H1 (cell line): ENCODE measurements around the gene ANKRD13B. TPM values are rescaled to one million over a fixed set of nuclear protein-coding genes. Genes with fewer than 3 reads are reported as not detected.

Source experiments
- CTCF ChIA-PET: fragments of 300-600 bp; sonication (Branson Sonifier 250); formaldehyde crosslinking; loops from one replicate; lab custom pipeline; 2021; ENCODE audit not compliant: partially characterized antibody; lab: Charles Lee
- POLR2A ChIA-PET: fragments of 300-600 bp; sonication (Branson Sonifier 250); formaldehyde crosslinking; loops from one replicate; lab custom pipeline; 2021; ENCODE audit warnings: inconsistent platforms; ENCODE audit not compliant: partially characterized antibody; lab: Charles Lee
- DNase-seq, 2 experiments: peaks; one replicate each; pipeline versions ENCODE4 v3.0.0 to v3.0.0-alpha.2; 2010 to 2022; ENCODE audit warnings: low spot score in 2 of 2, low read depth in 1 of 2, mixed read lengths in 1 of 2
- FAIRE-seq: peaks from 2 replicates; lab custom pipeline; 2011; peaks lifted over from hg19 to GRCh38; lab: Jason Lieb, UNC
- H2AFZ ChIP-seq: 2 replicates; pipeline ENCODE4 v1.8.1; 2012; ENCODE audit warnings: low read length, inconsistent platforms
- H2AK5ac ChIP-seq: 2 replicates; pipeline ENCODE4 v1.6.1; 2013; ENCODE audit warnings: low read depth, low read length
- H2BK120ac ChIP-seq: replicated peaks from 2 replicates; pipeline ENCODE3; 2013; ENCODE audit warnings: low read depth, low read length, inconsistent platforms
- H2BK12ac ChIP-seq: 2 replicates; pipeline ENCODE4 v1.6.1; 2013; ENCODE audit warnings: low read depth, low read length
- H2BK15ac ChIP-seq: 2 replicates; pipeline ENCODE4 v1.6.1; 2013; ENCODE audit warnings: low read length
- H2BK20ac ChIP-seq: 2 replicates; pipeline ENCODE4 v1.6.1; 2013; ENCODE audit warnings: low read length
- H2BK5ac ChIP-seq: 2 replicates; pipeline ENCODE4 v1.6.1; 2013; ENCODE audit warnings: low read depth, low read length
- H3K14ac ChIP-seq: 2 replicates; pipeline ENCODE4 v1.6.1; 2013; ENCODE audit warnings: inconsistent platforms; ENCODE audit not compliant: insufficient read length
- H3K18ac ChIP-seq: 2 replicates; pipeline ENCODE4 v1.6.1; 2013; ENCODE audit warnings: low read length; ENCODE audit errors: extremely low read depth
- H3K23ac ChIP-seq: 2 replicates; pipeline ENCODE4 v1.6.1; 2013; ENCODE audit warnings: inconsistent platforms; ENCODE audit not compliant: insufficient read length
- H3K23me2 ChIP-seq: 2 replicates; pipeline ENCODE4 v1.6.1; 2013; ENCODE audit warnings: low read depth, low read length
- H3K27ac ChIP-seq: 2 replicates; pipeline ENCODE4 v1.6.1; 2011; ENCODE audit warnings: low read depth, low read length, inconsistent platforms
- H3K27me3 ChIP-seq, 4 experiments: replicated peaks in 1 of 4; 1 replicate in 1 of 4; 2 replicates in 3 of 4; pipeline versions ENCODE4 v1.6.1 to v1.8.1; 2011 to 2013; ENCODE audit warnings: low read length in 3 of 4, mild to moderate bottlenecking in 3 of 4, inconsistent platforms in 2 of 4, mixed read lengths in 2 of 4, moderate library complexity in 1 of 4; ENCODE audit not compliant: control insufficient read depth in 3 of 4, insufficient read depth in 3 of 4; ENCODE audit errors: extremely low read depth in 1 of 4
- H3K36me3 ChIP-seq, 4 experiments: 2 replicates each; pipeline versions ENCODE4 v1.6.1 to v1.8.1; 2011 to 2013; ENCODE audit warnings: mild to moderate bottlenecking in 4 of 4, low read length in 3 of 4, moderate library complexity in 2 of 4, control low read depth in 1 of 4, inconsistent platforms in 1 of 4; ENCODE audit not compliant: insufficient read depth in 4 of 4, control insufficient read depth in 2 of 4
- H3K4ac ChIP-seq: replicated peaks from 2 replicates; pipeline ENCODE3; 2013; ENCODE audit warnings: low read length, low read depth, mixed read lengths, inconsistent platforms; ENCODE audit not compliant: insufficient read length
- H3K4me1 ChIP-seq, 4 experiments: replicated peaks in 1 of 4; 1 replicate in 1 of 4; 2 replicates in 3 of 4; pipeline versions ENCODE4 v1.6.1 to v1.8.1; 2011 to 2013; ENCODE audit warnings: low read length in 3 of 4, inconsistent platforms in 2 of 4, mixed read lengths in 1 of 4; ENCODE audit not compliant: insufficient read depth in 4 of 4, control insufficient read depth in 3 of 4
- H3K4me2 ChIP-seq, 2 experiments: 2 replicates each; pipeline versions ENCODE4 v1.6.1 to v1.8.1; 2011 to 2013; ENCODE audit warnings: low read depth in 2 of 2, low read length in 2 of 2, control low read depth in 1 of 2, inconsistent platforms in 1 of 2, mild to moderate bottlenecking in 1 of 2; ENCODE audit not compliant: insufficient read depth in 1 of 2
- H3K4me3 ChIP-seq, 4 experiments: fragments of 200-600, 300-600 bp in 1 of 4; sonication (generic), shearing (Covaris generic), sonication (Bioruptor Twin) in 1 of 4; 2 replicates each; pipeline versions ENCODE4 v1.5.1 to v1.8.1; 2011 to 2016; ENCODE audit warnings: low read length in 4 of 4, low read depth in 3 of 4, control low read depth in 2 of 4, inconsistent platforms in 2 of 4, mild to moderate bottlenecking in 2 of 4, mixed read lengths in 1 of 4, moderate library complexity in 1 of 4; ENCODE audit not compliant: insufficient read depth in 2 of 4; ENCODE audit errors: extremely low read depth in 1 of 4
- H3K56ac ChIP-seq: replicated peaks from 2 replicates; pipeline ENCODE3; 2013; ENCODE audit warnings: low read depth, mild to moderate bottlenecking, mixed read lengths, low read length, inconsistent platforms; ENCODE audit not compliant: insufficient read length
- H3K79me1 ChIP-seq: 2 replicates; pipeline ENCODE4 v1.6.1; 2013; ENCODE audit warnings: low read depth, low read length, control low read depth
- H3K79me2 ChIP-seq, 2 experiments: 2 replicates each; pipeline versions ENCODE4 v1.6.1 to v1.8.1; 2012 to 2013; ENCODE audit warnings: low read length in 2 of 2, mild to moderate bottlenecking in 2 of 2, inconsistent platforms in 1 of 2; ENCODE audit not compliant: insufficient read depth in 2 of 2, control insufficient read depth in 1 of 2
- H3K9ac ChIP-seq, 4 experiments: replicated peaks in 1 of 4; 1 replicate in 1 of 4; 2 replicates in 3 of 4; pipeline versions ENCODE4 v1.6.1 to v1.8.1; 2011 to 2013; ENCODE audit warnings: low read depth in 3 of 4, low read length in 3 of 4, control low read depth in 2 of 4, mild to moderate bottlenecking in 2 of 4, moderate library complexity in 2 of 4, inconsistent platforms in 1 of 4; ENCODE audit errors: extremely low read depth in 1 of 4
- H3K9me3 ChIP-seq, 2 experiments: 2 replicates each; pipeline versions ENCODE4 v1.6.1 to v1.8.1; 2012 to 2013; ENCODE audit warnings: mild to moderate bottlenecking in 2 of 2, moderate library complexity in 2 of 2, control low read depth in 1 of 2, inconsistent platforms in 1 of 2, low read depth in 1 of 2, low read length in 1 of 2, mixed read lengths in 1 of 2; ENCODE audit not compliant: insufficient read depth in 2 of 2
- H4K20me1 ChIP-seq, 2 experiments: replicated peaks in 1 of 2; 2 replicates each; pipeline versions ENCODE3 to v1.8.1; 2011 to 2013; ENCODE audit warnings: inconsistent platforms in 2 of 2, low read length in 2 of 2, mild to moderate bottlenecking in 1 of 2; ENCODE audit not compliant: insufficient read depth in 2 of 2, control insufficient read depth in 1 of 2
- H4K5ac ChIP-seq: 2 replicates; pipeline ENCODE4 v1.6.1; 2013; ENCODE audit warnings: low read length, low read depth, mixed read lengths, inconsistent platforms; ENCODE audit not compliant: insufficient read length
- H4K8ac ChIP-seq: 2 replicates; pipeline ENCODE4 v1.8.0; 2013; ENCODE audit warnings: mild to moderate bottlenecking, moderate library complexity, low read length, inconsistent platforms; ENCODE audit not compliant: insufficient read depth; ENCODE audit errors: extremely low read depth
- H4K91ac ChIP-seq: replicated peaks from 2 replicates; pipeline ENCODE3; 2013; ENCODE audit warnings: low read length, mixed read lengths, inconsistent platforms; ENCODE audit not compliant: insufficient read length
- JUN ChIP-seq: IDR thresholded peaks from 2 replicates; pipeline ENCODE4 v1.6.1; 2011; ENCODE audit warnings: low read depth, mild to moderate bottlenecking, improper control_type of control experiment, low read length
- KDM1A ChIP-seq: fragments of 200-600, 300-600 bp; sonication (generic); IDR thresholded peaks from 2 replicates; pipeline ENCODE4 v1.7.1; 2016; ENCODE audit warnings: mild to moderate bottlenecking, low read length, borderline replicate concordance
- RFX5 ChIP-seq: IDR thresholded peaks from 2 replicates; pipeline ENCODE4 v1.6.1; 2011; ENCODE audit warnings: low read depth, low read length, improper control_type of control experiment, borderline replicate concordance
- TAF1 ChIP-seq: IDR thresholded peaks from 2 replicates; pipeline ENCODE4 v1.6.1; 2011; ENCODE audit warnings: mild to moderate bottlenecking, low read depth, low read length
- YY1 ChIP-seq: IDR thresholded peaks from 2 replicates; pipeline ENCODE4 v1.6.1; 2011; ENCODE audit warnings: low read depth, mild to moderate bottlenecking, low read length
- WGBS, 2 experiments: shearing (Covaris generic) in 1 of 2; methylation state at CpG; one replicate each; pipeline versions ENCODE4 v1.1.6 to v1.1.7; 2013 to 2015; ENCODE audit warnings: low lambda C conversion rate in 2 of 2, mixed read lengths in 2 of 2, inconsistent platforms in 1 of 2, low coverage in 1 of 2, missing lambda C conversion rate in 1 of 2; ENCODE audit not compliant: insufficient replicate concordance in 2 of 2, insufficient coverage in 1 of 2, insufficient read length in 1 of 2; ENCODE audit errors: extremely low coverage in 1 of 2, missing lambda C conversion rate in 1 of 2; 5-methylcytosine and 5-hydroxymethylcytosine counted together
- polyA plus RNA-seq, 7 experiments: library from polyadenylated mRNA; depleted of rRNA in 3 of 7; stranded (reverse) in 5 of 7; unstranded in 2 of 7; fragments of >200 nt in 5 of 7; fragments of 200-250 nt in 2 of 7; gene quantifications; 1 replicate in 5 of 7; 2 replicates in 1 of 7; 4 replicates in 1 of 7; pipeline versions ENCODE4 v1.2.1 to v1.2.3, GENCODE V29; 2011 to 2013; ENCODE audit warnings: missing spikeins in 2 of 7, mixed read lengths in 2 of 7
- total RNA-seq: library from RNA; stranded (reverse); fragmentation: NEBNext Ultra II Directional; extraction: Animal tissue kit (Norgen Biotek cat#: 25700); gene quantifications from 2 replicates; pipeline ENCODE4 v1.2.1, GENCODE V29; 2021

Gene ANKRD13B
- total and polyA plus RNA-seq, 2 of the 8 experiments (the other 6 are each of a cell fraction or from before 2014, with no cell fraction given): 16.4 to 48.5 TPM

GRCh38 chr17:29623283-29623647 is 30.3 kb downstream of the ANKRD13B start:
- Histone ChIP-seq H3K27ac (peak overlapping the region; percentile 72), H3K18ac (0 out of 2 replicates have a peak overlapping the region, but pooled peaks have one; percentile 74), H3K4me3 (peak overlapping the region; percentile 53 to 84 (median 69)), H3K4ac (peak overlapping the region; percentile 70), H4K91ac (peak overlapping the region; percentile 2), H3K4me1 (peaks cover 8 to 20% (median 16%) of the 10 kb centered on the region in 4 experiments), H3K23ac (no peak overlapping the region), H4K8ac (peak overlapping the region; percentile 95; the same call in 1 of the 2 replicates), H2AFZ (peak overlapping the region; percentile 85; the same call in 1 of the 2 replicates), H4K5ac (peak overlapping the region; percentile 90), H3K9me3 (no peaks in the 10 kb centered on the region), H3K56ac (no peak overlapping the region), H3K79me2 (no peaks in the 10 kb centered on the region), H2BK120ac (no peak overlapping the region), H3K4me2 (peak overlapping the region; percentile 95), H2BK12ac (no peak overlapping the region), H2BK15ac (peak overlapping the region; percentile 75; the same call in 1 of the 2 replicates), H2BK20ac (peak overlapping the region; percentile 72), H3K36me3 (no peaks in the 10 kb centered on the region), H3K14ac (no peak overlapping the region), H2AK5ac (no peak overlapping the region), H3K79me1 (no peaks in the 10 kb centered on the region), H3K9ac (peak overlapping the region in 3 of 4 experiments; percentile 32 to 85 (median 84); a peak in 6 of 7 replicates), H4K20me1 (peaks cover 0 to 6% of the 10 kb centered on the region in 2 experiments), H3K27me3 (peaks cover 5 to 36% (median 26%) of the 10 kb centered on the region in 4 experiments), H3K23me2 (peaks cover 11% of the 10 kb centered on the region; the same call in 1 of the 2 replicates), H2BK5ac (peak overlapping the region; percentile 95; the same call in 1 of the 2 replicates)
- FAIRE-seq (peak; percentile 69), DNase-seq (no peak)
- WGBS, 2 experiments: 20% methylated on average over 4 of the region's 4 CpGs; no CpG with 5 or more reads in 1 of the 2 experiments
- POLR2A ChIA-PET: interaction anchor here (0.6 to 1.4 kb wide), 6 partner anchors 16 to 363 kb away, joined by 3 to 4 read pairs (median 4); partner anchors contain the start of gene NUFIP2
- CTCF ChIA-PET: interaction anchor here (0.6 to 13.1 kb wide), 11 partner anchors 12 to 473 kb away, joined by 3 to 193 read pairs (median 3); partner anchors contain the start of genes ABHD15, ANKRD13B, SSH2 and TP53I13
- TF ChIP-seq YY1 (no peak), KDM1A (0 out of 2 replicates have a peak, but pooled peaks have one; percentile 3), TAF1 (no peak), JUN (no peak), RFX5 (no peak)
